Right lobe of liver (tissue), 4 donors: ENCODE data around the gene NDUFS6.

Experiments used
- CTCF ChIP-seq, 4 donors: fragments of 200-600 bp in 3 of 4; fragments of 450-650 bp in 1 of 4; IDR thresholded peaks; one replicate each; pipeline versions ENCODE4 v1.5.1 to v1.8.0; 2016 to 2022; ENCODE audit warnings: antibody characterized with exemption in 4 of 4, mild to moderate bottlenecking in 2 of 4
- POLR2A ChIP-seq: fragments of 450-650 bp; IDR thresholded peaks from one replicate; pipeline ENCODE4 v1.6.1; 2017; ENCODE audit warnings: antibody characterized with exemption, mild to moderate bottlenecking
- donor health status: DM: no; HTN: no; CAD: no.
- donor health status: DM: no; HTN: no; CAD: no.
- donor health status: DM: no; HTN: yes; CAD: no.

- TF ChIP-seq CTCF (IDR thresholded peaks at IDR 0.05), result no peak
- TF ChIP-seq POLR2A, result no peak
Measured at GRCh38 chr5:1840741-1841521, 39.7 kb downstream of the NDUFS6 start.
